Left ventricle myocardium inferior (tissue), 1 donor: ENCODE results near the gene PKNOX2. TPM values are rescaled to one million over a fixed set of nuclear protein-coding genes. Genes with fewer than 3 reads are reported as not detected.

Source experiments
- DNase-seq: peaks from one replicate; pipeline ENCODE4 v3.0.0-alpha.2; 2020
- H3K27ac ChIP-seq: fragments of 200-600 bp; replicated peaks from 2 replicates; pipeline ENCODE4 v1.8.0; 2021
- H3K27me3 ChIP-seq: fragments of 200-600 bp; 2 replicates; pipeline ENCODE4 v1.8.0; 2021; ENCODE audit warnings: low read depth
- H3K36me3 ChIP-seq: fragments of 200-600 bp; 2 replicates; pipeline ENCODE4 v1.8.0; 2021
- H3K4me1 ChIP-seq: fragments of 200-600 bp; 2 replicates; pipeline ENCODE4 v1.8.0; 2021
- H3K4me3 ChIP-seq: fragments of 200-600 bp; 2 replicates; pipeline ENCODE4 v1.8.0; 2021; ENCODE audit warnings: mild to moderate bottlenecking, moderate library complexity
- H3K9me3 ChIP-seq: fragments of 200-600 bp; replicated peaks from 2 replicates; pipeline ENCODE4 v1.8.0; 2021
- intact Hi-C: fragments of 100-400 bp; cut with micrococcal nuclease; formaldehyde crosslinking; loops from one replicate; pipeline ENCODE4 v1.11.0; 2022
- total RNA-seq: library from RNA; stranded (reverse); fragmentation: NEBNext Ultra II Directional; extraction: Animal tissue kit (Norgen Biotek cat#: 25700); gene quantifications from one replicate; pipeline ENCODE4 v1.2.1, GENCODE V29; 2021
- TF ChIP-seq, protein P1 (sequence below): fragments of 200-600 bp; IDR thresholded peaks from 2 replicates; pipeline ENCODE4 v1.8.0; 2021; ENCODE audit warnings: antibody characterized with exemption, mild to moderate bottlenecking, borderline replicate concordance
- donor health status: DM: no; HTN: yes; CAD: no; lungs with severe emphysema.

PKNOX2 gene
- total RNA-seq, 1 donor from 2014 or later: 6.2 TPM

- DNase-seq: no peak
- peaks cover 55% of the 10 kb centered on the region for H3K4me1 ChIP-seq
- intact Hi-C loops: no loop called here
- TF ChIP-seq, protein P1, sequence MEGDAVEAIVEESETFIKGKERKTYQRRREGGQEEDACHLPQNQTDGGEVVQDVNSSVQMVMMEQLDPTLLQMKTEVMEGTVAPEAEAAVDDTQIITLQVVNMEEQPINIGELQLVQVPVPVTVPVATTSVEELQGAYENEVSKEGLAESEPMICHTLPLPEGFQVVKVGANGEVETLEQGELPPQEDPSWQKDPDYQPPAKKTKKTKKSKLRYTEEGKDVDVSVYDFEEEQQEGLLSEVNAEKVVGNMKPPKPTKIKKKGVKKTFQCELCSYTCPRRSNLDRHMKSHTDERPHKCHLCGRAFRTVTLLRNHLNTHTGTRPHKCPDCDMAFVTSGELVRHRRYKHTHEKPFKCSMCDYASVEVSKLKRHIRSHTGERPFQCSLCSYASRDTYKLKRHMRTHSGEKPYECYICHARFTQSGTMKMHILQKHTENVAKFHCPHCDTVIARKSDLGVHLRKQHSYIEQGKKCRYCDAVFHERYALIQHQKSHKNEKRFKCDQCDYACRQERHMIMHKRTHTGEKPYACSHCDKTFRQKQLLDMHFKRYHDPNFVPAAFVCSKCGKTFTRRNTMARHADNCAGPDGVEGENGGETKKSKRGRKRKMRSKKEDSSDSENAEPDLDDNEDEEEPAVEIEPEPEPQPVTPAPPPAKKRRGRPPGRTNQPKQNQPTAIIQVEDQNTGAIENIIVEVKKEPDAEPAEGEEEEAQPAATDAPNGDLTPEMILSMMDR: no peak
- H3K27me3 ChIP-seq: no peaks in the 10 kb centered on the region
- no peaks in the 10 kb centered on the region for H3K36me3 ChIP-seq
- H3K27ac ChIP-seq: no peak overlapping the region
- no peaks in the 10 kb centered on the region for H3K9me3 ChIP-seq
- no peak overlapping the region for H3K4me3 ChIP-seq
These were observed 264.1 kb downstream of the PKNOX2 start for GRCh38 chr11:125428486-125429173.

DNA sequence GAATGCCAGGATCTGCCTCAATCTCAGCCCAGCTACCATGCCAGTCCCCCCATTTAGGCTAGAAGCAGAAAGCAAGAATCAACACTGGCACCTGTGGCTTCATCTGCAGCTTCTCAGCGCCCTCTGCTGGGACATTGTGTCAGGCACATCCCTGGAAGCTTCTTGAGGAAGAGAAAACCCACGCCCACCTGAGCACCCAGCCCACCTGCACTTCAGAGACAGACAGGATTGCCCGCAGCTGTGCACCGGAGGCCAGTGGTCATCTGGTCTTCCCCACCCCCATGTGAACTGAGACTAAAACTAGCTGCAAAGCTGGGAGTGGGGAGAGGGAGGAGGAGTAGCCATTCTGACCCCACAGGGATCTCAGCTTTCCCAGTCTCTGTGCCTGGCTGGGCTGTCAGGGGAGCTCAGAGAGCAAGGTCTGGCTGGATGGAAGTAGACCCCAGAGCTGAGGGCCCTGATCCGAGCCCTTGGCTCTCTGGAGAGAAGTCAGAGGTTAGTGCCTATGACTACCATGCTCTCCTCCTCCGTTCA is 264.7 kb downstream of the PKNOX2 start:
- TF ChIP-seq, protein P1: peak; percentile 76
- Histone ChIP-seq H3K27ac (peak overlapping the region; percentile 25), H3K36me3 (no peaks in the 10 kb centered on the region), H3K9me3 (no peaks in the 10 kb centered on the region), H3K27me3 (no peaks in the 10 kb centered on the region), H3K4me1 (peaks cover 55% of the 10 kb centered on the region), H3K4me3 (no peak overlapping the region)
- DNase-seq: peak; percentile 58
- intact Hi-C loops: no loop called here

GRCh38 chr11:125429807-125430678 is 265.5 kb downstream of the PKNOX2 start:
- no peaks in the 10 kb centered on the region for H3K9me3 ChIP-seq
- no peak overlapping the region for H3K4me3 ChIP-seq
- no peaks in the 10 kb centered on the region for H3K27me3 ChIP-seq
- H3K36me3 ChIP-seq: no peaks in the 10 kb centered on the region
- H3K27ac ChIP-seq: peak overlapping the region; percentile 40
- DNase-seq: no peak
- intact Hi-C loops: loop anchor here (10.0 kb wide), 1 partner anchor 465 kb away; no protein-coding TSS in a partner anchor
- H3K4me1 ChIP-seq: peaks cover 47% of the 10 kb centered on the region
- TF ChIP-seq, protein P1: no peak

DNA sequence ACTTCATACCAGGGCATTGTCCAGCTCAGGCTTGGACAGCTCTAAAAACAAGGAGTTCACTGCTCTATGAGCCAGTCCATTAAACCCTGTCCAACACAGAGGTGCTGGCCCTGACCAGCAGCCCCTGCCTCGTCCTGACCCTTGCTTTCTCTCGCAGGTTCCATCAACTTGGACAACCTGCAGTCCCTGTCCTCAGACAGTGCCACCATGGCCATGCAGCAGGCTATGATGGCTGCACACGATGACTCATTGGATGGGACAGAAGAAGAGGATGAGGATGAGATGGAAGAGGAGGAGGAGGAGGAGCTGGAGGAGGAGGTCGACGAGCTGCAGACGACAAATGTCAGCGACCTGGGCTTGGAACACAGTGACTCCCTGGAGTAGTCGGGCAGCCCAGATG is 266.5 kb downstream of the PKNOX2 start:
- TF ChIP-seq, protein P1: no peak
- no peak for DNase-seq
- no peak overlapping the region for H3K4me3 ChIP-seq
- H3K27ac ChIP-seq: no peak overlapping the region
- peaks cover 38% of the 10 kb centered on the region for H3K4me1 ChIP-seq
- no peaks in the 10 kb centered on the region for H3K9me3 ChIP-seq
- H3K27me3 ChIP-seq: no peaks in the 10 kb centered on the region
- no peaks in the 10 kb centered on the region for H3K36me3 ChIP-seq
- intact Hi-C loops: loop anchor here (10.0 kb wide), 1 partner anchor 466 kb away; no protein-coding TSS in a partner anchor

- TF ChIP-seq, protein P1: no peak
- DNase-seq: no peak
- intact Hi-C loops: loop anchor here (10.0 kb wide), 1 partner anchor 467 kb away; no protein-coding TSS in a partner anchor
- no peaks in the 10 kb centered on the region for H3K36me3 ChIP-seq
- H3K27ac ChIP-seq: no peak overlapping the region
- H3K27me3 ChIP-seq: no peaks in the 10 kb centered on the region
- H3K4me1 ChIP-seq: peaks cover 34% of the 10 kb centered on the region
- H3K4me3 ChIP-seq: no peak overlapping the region
- H3K9me3 ChIP-seq: no peaks in the 10 kb centered on the region
These were observed 266.9 kb downstream of the PKNOX2 start for GRCh38 chr11:125431481-125431880.
